A673 (cell line): ENCODE data around the gene CEP78.

ENCODE experiments used
- CTCF ChIP-seq: fragments of 300-800, 200-600 bp; sonication (generic); conservative IDR thresholded peaks from 2 replicates; pipeline ENCODE4 v1.5.1; 2017; ENCODE audit warnings: low read depth, mild to moderate bottlenecking, antibody characterized with exemption, low read length, moderate library complexity, mixed read lengths
- EZH2 ChIP-seq: fragments of 200-600 bp; sonication (generic); IDR thresholded peaks from 2 replicates; pipeline ENCODE4 v1.6.1; 2017; ENCODE audit warnings: borderline replicate concordance, low read depth, mild to moderate bottlenecking, mixed read lengths, antibody characterized with exemption, low read length; ENCODE audit not compliant: poor library complexity, severe bottlenecking

- no peak for TF ChIP-seq CTCF
- TF ChIP-seq EZH2: no peak
These were observed 17.4 kb downstream of the CEP78 start for GRCh38 chr9:78253285-78253684.
